Mesodermal cell (in vitro differentiated cells): ENCODE data around the gene AP3D1.

Source experiments
- H3K27ac ChIP-seq: 2 replicates; pipeline ENCODE4 v1.7.0; 2013; ENCODE audit warnings: mild to moderate bottlenecking, low read depth, low read length, moderate library complexity; ENCODE audit not compliant: severe bottlenecking
- H3K36me3 ChIP-seq: 2 replicates; pipeline ENCODE4 v1.7.1; 2013; ENCODE audit warnings: mild to moderate bottlenecking, low read length, moderate library complexity; ENCODE audit not compliant: control insufficient read depth, insufficient read depth
- H3K4me1 ChIP-seq: one replicate; pipeline ENCODE4 v1.7.1; 2013; ENCODE audit warnings: mild to moderate bottlenecking, low read length; ENCODE audit not compliant: insufficient read depth, control insufficient read depth, poor library complexity, severe bottlenecking
- H3K4me3 ChIP-seq: 2 replicates; pipeline ENCODE4 v1.7.0; 2013; ENCODE audit warnings: low read length, control low read depth, mild to moderate bottlenecking; ENCODE audit not compliant: insufficient read depth, poor library complexity, severe bottlenecking; ENCODE audit errors: extremely low read depth
- H3K9me3 ChIP-seq: 2 replicates; pipeline ENCODE4 v1.7.1; 2013; ENCODE audit warnings: mild to moderate bottlenecking, low read length, moderate library complexity; ENCODE audit not compliant: control insufficient read depth
- WGBS, 2 experiments: methylation state at CpG; one replicate each; pipeline ENCODE4 v1.1.5; 2013; ENCODE audit warnings: missing lambda C conversion rate in 2 of 2; ENCODE audit not compliant: insufficient coverage in 2 of 2; 5-methylcytosine and 5-hydroxymethylcytosine counted together

The AP3D1 gene

GRCh38 chr19:2064395-2064787, 87.0 kb downstream of the AP3D1 start:
- Histone ChIP-seq H3K9me3 (no peaks in the 10 kb centered on the region), H3K4me3 (no peak overlapping the region), H3K27ac (no peak overlapping the region), H3K36me3 (no peaks in the 10 kb centered on the region), H3K4me1 (peaks cover 20% of the 10 kb centered on the region)
- 92 to 94% methylated on average over 11 to 12 of the region's 13 CpGs for WGBS, 2 experiments

GRCh38 chr19:2063824-2064223, 87.5 kb downstream of the AP3D1 start:
- 95 to 97% methylated on average over 6 of the region's 8 CpGs for WGBS, 2 experiments
- no peak overlapping the region for H3K4me3 ChIP-seq
- H3K27ac ChIP-seq, result no peak overlapping the region
- H3K36me3 ChIP-seq, result no peaks in the 10 kb centered on the region
- H3K4me1 ChIP-seq, result peaks cover 25% of the 10 kb centered on the region
- no peaks in the 10 kb centered on the region for H3K9me3 ChIP-seq

GRCh38 chr19:2062770-2063169, 88.6 kb downstream of the AP3D1 start:
- WGBS, 2 experiments, result 90 to 93% methylated on average over 8 of the region's 9 CpGs
- no peaks in the 10 kb centered on the region for H3K36me3 ChIP-seq
- H3K27ac ChIP-seq, result no peak overlapping the region
- H3K4me3 ChIP-seq, result no peak overlapping the region
- no peaks in the 10 kb centered on the region for H3K9me3 ChIP-seq
- peaks cover 36% of the 10 kb centered on the region for H3K4me1 ChIP-seq

- no peak overlapping the region for H3K27ac ChIP-seq
- no peaks in the 10 kb centered on the region for H3K36me3 ChIP-seq
- 80 to 93% methylated on average over 9 to 10 of the region's 10 CpGs for WGBS, 2 experiments
- no peaks in the 10 kb centered on the region for H3K9me3 ChIP-seq
- H3K4me3 ChIP-seq, result peak overlapping the region; percentile 60
- peaks cover 38% of the 10 kb centered on the region for H3K4me1 ChIP-seq
These were observed 89.0 kb downstream of the AP3D1 start for GRCh38 chr19:2062389-2062729.

- Histone ChIP-seq H3K4me3 (peak overlapping the region; percentile 60), H3K9me3 (no peaks in the 10 kb centered on the region), H3K4me1 (peaks cover 38% of the 10 kb centered on the region), H3K27ac (peak overlapping the region; percentile 97), H3K36me3 (no peaks in the 10 kb centered on the region)
- whole genome bisulfite sequencing, 2 experiments, result 7% methylated on average over 38 to 46 of the region's 50 CpGs
These were observed 89.6 kb downstream of the AP3D1 start for GRCh38 chr19:2061495-2062388.

- 0 to 1% methylated on average over 34 to 45 of the region's 55 CpGs for WGBS, 2 experiments
- peaks cover 42% of the 10 kb centered on the region for H3K4me1 ChIP-seq
- H3K36me3 ChIP-seq, result no peaks in the 10 kb centered on the region
- H3K9me3 ChIP-seq, result no peaks in the 10 kb centered on the region
- H3K27ac ChIP-seq, result peak overlapping the region; percentile 97
- H3K4me3 ChIP-seq, result peak overlapping the region; percentile 60
These were observed 90.4 kb downstream of the AP3D1 start for GRCh38 chr19:2060884-2061494.

GRCh38 chr19:2059422-2060201, 91.8 kb downstream of the AP3D1 start:
- Histone ChIP-seq H3K4me1 (peaks cover 44% of the 10 kb centered on the region), H3K27ac (peak overlapping the region; percentile 97), H3K36me3 (no peaks in the 10 kb centered on the region), H3K4me3 (no peak overlapping the region), H3K9me3 (no peaks in the 10 kb centered on the region)
- WGBS, 2 experiments, result 69 to 70% methylated on average over 11 to 22 of the region's 24 CpGs

GRCh38 chr19:2058570-2059421, 92.6 kb downstream of the AP3D1 start:
- Histone ChIP-seq H3K27ac (peak overlapping the region; percentile 97), H3K9me3 (no peaks in the 10 kb centered on the region), H3K4me1 (peaks cover 44% of the 10 kb centered on the region), H3K4me3 (no peak overlapping the region), H3K36me3 (no peaks in the 10 kb centered on the region)
- WGBS, 2 experiments, result 95% methylated on average over 17 to 18 of the region's 27 CpGs

GRCh38 chr19:2057484-2058469, 93.6 kb downstream of the AP3D1 start:
- no peaks in the 10 kb centered on the region for H3K36me3 ChIP-seq
- H3K4me1 ChIP-seq, result peaks cover 44% of the 10 kb centered on the region
- 93% methylated on average over 22 to 23 of the region's 23 CpGs for WGBS, 2 experiments
- no peaks in the 10 kb centered on the region for H3K9me3 ChIP-seq
- no peak overlapping the region for H3K4me3 ChIP-seq
- H3K27ac ChIP-seq, result peak overlapping the region; percentile 97
